ENCODE results near the gene FMN2. TPM values are rescaled to one million over a fixed set of nuclear protein-coding genes. Genes with fewer than 3 reads are reported as not detected.

The FMN2 gene
- total RNA-seq, 1 donor, result 34.5 TPM

- no peak overlapping the region for H3K4me3 ChIP-seq (ENCODE audit: low read depth, low read length)
- no peak for DNase-seq (ENCODE audit: low read depth)
- no peak for TF ChIP-seq CTCF (IDR thresholded peaks at IDR 0.05; ENCODE audit: insufficient read depth, low read length)
These were observed 216.4 kb downstream of the FMN2 start for GRCh38 chr1:240308096-240308495.

GRCh38 chr1:240309769-240310168 lies 218.1 kb downstream of the FMN2 start:
- no peak overlapping the region for H3K4me3 ChIP-seq (ENCODE audit: low read depth, low read length)
- no peak for TF ChIP-seq CTCF (IDR thresholded peaks at IDR 0.05; ENCODE audit: insufficient read depth, low read length)
- DNase-seq (ENCODE audit: low read depth), result no peak

GRCh38 chr1:240310226-240310925 lies 218.7 kb downstream of the FMN2 start:
- no peak for TF ChIP-seq CTCF (IDR thresholded peaks at IDR 0.05; ENCODE audit: insufficient read depth, low read length)
- DNase-seq (ENCODE audit: low read depth), result peak; percentile 87
- no peak overlapping the region for H3K4me3 ChIP-seq (ENCODE audit: low read depth, low read length)

DNA sequence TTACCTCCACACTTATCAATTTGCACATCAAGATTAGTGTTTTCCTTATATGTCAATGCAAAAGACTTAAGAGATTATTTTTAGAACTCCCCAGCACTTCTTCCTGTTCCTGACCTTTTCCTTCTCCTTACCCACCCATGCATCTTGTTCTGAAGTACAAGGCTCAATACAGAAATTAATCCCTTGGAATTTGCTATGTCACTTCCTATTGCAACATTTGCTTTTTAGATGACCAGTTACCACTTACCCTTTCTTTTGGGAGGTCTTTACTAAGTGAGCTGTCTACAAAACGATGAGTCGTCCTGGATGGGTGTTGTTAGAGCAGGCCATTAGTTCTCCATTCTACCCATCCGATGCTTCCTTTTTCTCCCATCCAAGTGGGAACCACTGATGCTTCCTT lies 221.2 kb downstream of the FMN2 start:
- H3K4me3 ChIP-seq (ENCODE audit: low read depth, low read length), result no peak overlapping the region
- no peak for TF ChIP-seq CTCF (IDR thresholded peaks at IDR 0.05; ENCODE audit: insufficient read depth, low read length)

DNA sequence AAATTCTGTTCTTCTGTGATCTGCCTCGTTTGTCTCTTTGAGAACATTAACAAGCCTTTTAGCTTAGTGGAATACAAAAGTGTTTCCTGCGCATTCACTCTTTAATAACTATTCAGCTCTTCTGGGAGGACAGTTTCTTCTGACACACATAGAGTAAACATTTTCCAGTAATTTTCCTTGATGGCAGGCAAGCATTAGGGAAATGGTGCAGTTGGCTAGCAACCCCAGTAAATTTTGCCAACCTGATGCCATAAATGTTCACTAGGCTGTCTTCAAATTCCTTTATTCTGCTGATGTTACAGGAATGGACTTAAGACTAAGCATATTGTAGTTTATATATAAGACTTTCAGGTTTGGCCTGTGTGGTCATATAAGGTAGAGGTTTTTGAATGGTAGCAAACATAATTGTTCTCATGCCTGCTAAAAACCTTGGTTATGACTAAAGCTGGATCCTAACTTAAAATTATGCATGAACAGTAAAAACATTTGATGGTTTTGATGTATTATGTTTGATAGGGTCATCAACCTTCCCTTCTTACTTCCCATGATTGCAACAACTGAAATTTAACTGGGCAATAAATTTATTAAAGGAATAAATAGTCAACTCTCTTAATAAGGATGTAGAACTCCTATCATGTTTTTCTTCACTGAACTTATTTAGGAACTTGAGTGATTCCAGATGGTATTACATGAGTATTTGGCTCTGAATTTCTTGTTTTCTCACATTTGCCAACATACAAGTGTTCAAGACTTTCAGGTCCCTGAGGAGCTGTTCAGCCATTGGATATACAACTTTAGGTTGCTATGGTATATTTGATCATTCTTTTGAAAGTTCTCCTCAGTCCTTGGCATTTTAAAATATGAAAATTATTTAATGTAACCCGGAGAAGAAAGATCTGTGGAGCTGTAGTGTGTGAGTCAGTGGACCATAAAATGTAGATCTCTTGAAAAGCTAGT lies 223.4 kb downstream of the FMN2 start:
- no peak overlapping the region for H3K4me3 ChIP-seq (ENCODE audit: low read depth, low read length)
- no peak for TF ChIP-seq CTCF (IDR thresholded peaks at IDR 0.05; ENCODE audit: insufficient read depth, low read length)
- DNase-seq (ENCODE audit: low read depth), result peak; percentile 78

More for the DNA sequence above, 221.2 kb downstream of the FMN2 start:
- peak; percentile 94 for DNase-seq (ENCODE audit: low read depth)

DNA sequence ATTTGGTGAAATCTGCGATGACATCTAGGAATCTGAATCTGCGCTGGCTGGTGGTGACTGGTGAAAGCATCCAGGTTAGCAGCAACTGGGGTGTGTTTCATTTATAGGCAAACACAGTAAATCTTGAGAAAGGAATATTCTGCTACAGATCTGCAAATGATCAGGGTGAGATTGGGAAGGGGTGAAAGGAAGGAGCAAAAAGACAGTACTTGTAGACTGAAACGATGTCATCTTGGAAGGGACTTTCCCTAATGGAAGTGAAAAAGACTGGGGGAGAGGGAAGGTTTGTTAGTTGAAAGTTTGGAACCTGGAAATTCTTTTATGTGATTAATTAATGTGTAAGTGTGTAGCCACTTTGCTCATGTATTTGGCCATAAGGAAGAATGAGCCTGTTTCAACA lies 228.3 kb downstream of the FMN2 start:
- no peak overlapping the region for H3K4me3 ChIP-seq (ENCODE audit: low read depth, low read length)
- no peak for TF ChIP-seq CTCF (IDR thresholded peaks at IDR 0.05; ENCODE audit: insufficient read depth, low read length)
- no peak for DNase-seq (ENCODE audit: low read depth)
